Activated CD8-positive, alpha-beta T cell treated with anti-CD3 and anti-CD28 coated beads for 36 hours (primary cell): Measurements from ENCODE around the gene ADGRL2. TPM values are rescaled to one million over a fixed set of nuclear protein-coding genes. Genes with fewer than 3 reads are reported as not detected.

Source experiments
- ATAC-seq: fragments of 200-7000 bp; cut with Tn5 transposase; one replicate; pipeline ENCODE4 v1.10.0; 2021; ENCODE audit warnings: mild to moderate bottlenecking, moderate library complexity
- CTCF ChIA-PET: fragments of 350-600 bp; sonication (Branson Sonifier 250); formaldehyde crosslinking; loops from one replicate; lab custom pipeline; 2021; ENCODE audit warnings: antibody characterized with exemption; lab: Charles Lee
- POLR2A ChIA-PET: fragments of 350-600 bp; sonication (Branson Sonifier 250); formaldehyde crosslinking; loops from one replicate; lab custom pipeline; 2021; ENCODE audit warnings: antibody characterized with exemption; lab: Charles Lee
- DNase-seq: peaks from one replicate; pipeline ENCODE4 v3.0.0-alpha.2; 2020
- H3K27ac Mint-ChIP-seq: one replicate; pipeline ENCODE4 v1.8.0; 2021; ENCODE audit warnings: mild to moderate bottlenecking, mixed read lengths
- H3K27me3 Mint-ChIP-seq: one replicate; pipeline ENCODE4 v1.8.0; 2021; ENCODE audit warnings: mixed read lengths
- H3K36me3 Mint-ChIP-seq: one replicate; pipeline ENCODE4 v1.8.0; 2021; ENCODE audit warnings: low read depth, mixed read lengths
- H3K4me1 Mint-ChIP-seq: one replicate; pipeline ENCODE4 v1.8.0; 2021; ENCODE audit warnings: low read depth, mixed read lengths
- H3K4me3 Mint-ChIP-seq: one replicate; pipeline ENCODE4 v1.8.0; 2021; ENCODE audit warnings: mild to moderate bottlenecking, moderate library complexity, mixed read lengths
- H3K9me3 Mint-ChIP-seq: one replicate; pipeline ENCODE4 v1.8.0; 2021; ENCODE audit warnings: mixed read lengths
- intact Hi-C: fragments of 100-400 bp; cut with micrococcal nuclease; formaldehyde crosslinking; loops from one replicate; pipeline ENCODE4 v1.10.0; 2022
- total RNA-seq, 2 experiments: library from RNA; stranded (reverse); gene quantifications; one replicate each; pipeline ENCODE4 v1.2.3, GENCODE V29; 2021
- TF ChIP-seq, protein P1 (sequence below): fragments of 200-600 bp; IDR thresholded peaks from one replicate; pipeline ENCODE4 v1.8.0; 2022; ENCODE audit warnings: antibody characterized with exemption, mild to moderate bottlenecking

Gene ADGRL2
- total RNA-seq, 2 experiments from 2014 or later, result not detected

DNA sequence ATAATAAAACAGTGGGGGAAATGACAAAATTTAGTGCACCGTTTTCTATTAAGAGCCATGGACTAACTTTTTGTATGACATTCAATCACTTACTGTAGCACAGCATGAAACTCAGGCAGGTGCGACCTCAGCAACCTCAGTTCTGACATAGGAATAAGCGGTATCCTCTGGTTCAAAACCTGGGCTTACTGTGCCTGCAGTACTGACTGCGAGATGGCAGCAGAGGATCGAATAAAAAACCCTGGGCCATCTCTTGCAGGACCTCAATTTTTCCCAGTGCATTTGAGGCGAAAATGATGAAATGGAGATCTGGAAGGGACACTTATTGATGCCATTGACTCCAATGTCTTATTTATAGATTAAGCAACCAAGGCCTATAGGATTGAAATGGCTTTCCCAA is 214.7 kb downstream of the ADGRL2 start:
- ChIA-PET CTCF (no interaction called here), POLR2A (interaction anchor here (0.6 kb wide), 1 partner anchor 17 kb away, joined by 3 read pairs; no protein-coding TSS in a partner anchor)
- ATAC-seq, result no peak

DNA sequence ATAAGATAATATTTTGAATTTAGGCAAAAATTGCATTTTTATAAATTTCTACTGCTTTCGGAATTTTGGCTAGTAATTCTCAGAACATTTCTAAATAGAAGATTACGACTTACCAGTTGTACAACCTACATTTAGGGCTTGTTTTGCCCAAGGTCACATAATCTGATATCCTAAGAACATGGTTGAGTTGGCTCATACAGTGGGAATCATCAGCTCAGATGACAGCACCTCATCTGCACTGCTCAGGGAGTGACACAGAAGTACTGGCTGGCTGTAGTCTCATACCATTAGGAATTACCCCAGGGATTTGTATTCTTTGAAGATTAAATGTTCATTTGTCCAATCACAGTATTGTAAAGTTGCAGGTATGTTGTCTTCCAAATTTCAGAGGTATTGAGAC is 217.6 kb downstream of the ADGRL2 start:
- Mint-ChIP-seq H3K27me3 (no peaks in the 10 kb centered on the region), H3K9me3 (peaks cover 1% of the 10 kb centered on the region), H3K4me3 (no peak overlapping the region), H3K4me1 (no peaks in the 10 kb centered on the region), H3K36me3 (no peaks in the 10 kb centered on the region), H3K27ac (no peak overlapping the region)
- intact Hi-C loops, result no loop called here
- ChIA-PET POLR2A (no interaction called here), CTCF (no interaction called here)
- TF ChIP-seq, protein P1, sequence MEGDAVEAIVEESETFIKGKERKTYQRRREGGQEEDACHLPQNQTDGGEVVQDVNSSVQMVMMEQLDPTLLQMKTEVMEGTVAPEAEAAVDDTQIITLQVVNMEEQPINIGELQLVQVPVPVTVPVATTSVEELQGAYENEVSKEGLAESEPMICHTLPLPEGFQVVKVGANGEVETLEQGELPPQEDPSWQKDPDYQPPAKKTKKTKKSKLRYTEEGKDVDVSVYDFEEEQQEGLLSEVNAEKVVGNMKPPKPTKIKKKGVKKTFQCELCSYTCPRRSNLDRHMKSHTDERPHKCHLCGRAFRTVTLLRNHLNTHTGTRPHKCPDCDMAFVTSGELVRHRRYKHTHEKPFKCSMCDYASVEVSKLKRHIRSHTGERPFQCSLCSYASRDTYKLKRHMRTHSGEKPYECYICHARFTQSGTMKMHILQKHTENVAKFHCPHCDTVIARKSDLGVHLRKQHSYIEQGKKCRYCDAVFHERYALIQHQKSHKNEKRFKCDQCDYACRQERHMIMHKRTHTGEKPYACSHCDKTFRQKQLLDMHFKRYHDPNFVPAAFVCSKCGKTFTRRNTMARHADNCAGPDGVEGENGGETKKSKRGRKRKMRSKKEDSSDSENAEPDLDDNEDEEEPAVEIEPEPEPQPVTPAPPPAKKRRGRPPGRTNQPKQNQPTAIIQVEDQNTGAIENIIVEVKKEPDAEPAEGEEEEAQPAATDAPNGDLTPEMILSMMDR, result no peak
- ATAC-seq (no peak), DNase-seq (no peak)

More for the DNA sequence above, 214.7 kb downstream of the ADGRL2 start:
- no peaks in the 10 kb centered on the region for H3K36me3 Mint-ChIP-seq
- intact Hi-C loops, result no loop called here
- no peak for DNase-seq
- TF ChIP-seq, protein P1, result no peak
- no peak overlapping the region for H3K4me3 Mint-ChIP-seq
- H3K4me1 Mint-ChIP-seq, result no peaks in the 10 kb centered on the region
- H3K27ac Mint-ChIP-seq, result no peak overlapping the region
- H3K27me3 Mint-ChIP-seq, result no peaks in the 10 kb centered on the region
- H3K9me3 Mint-ChIP-seq, result no peaks in the 10 kb centered on the region

DNA sequence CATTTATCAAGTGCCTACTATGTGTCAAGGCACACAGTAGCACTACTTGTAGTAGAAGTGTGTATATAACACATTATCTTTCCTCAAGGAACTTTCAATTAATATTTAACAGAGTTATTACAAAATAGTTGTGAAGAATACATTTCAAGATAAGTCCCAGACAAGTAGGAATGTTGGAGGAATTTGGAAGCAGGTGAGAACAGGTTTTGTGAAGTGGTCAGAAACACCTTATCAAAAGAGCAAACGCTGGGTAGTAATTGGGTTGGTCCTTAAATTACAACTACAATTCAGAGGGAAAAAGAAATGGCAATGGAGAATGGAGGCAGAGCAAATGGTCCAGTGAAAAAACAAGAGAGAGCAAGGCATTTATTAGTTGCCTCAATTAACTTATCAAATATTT is 218.8 kb downstream of the ADGRL2 start:
- CTCF ChIA-PET, result no interaction called here

DNA sequence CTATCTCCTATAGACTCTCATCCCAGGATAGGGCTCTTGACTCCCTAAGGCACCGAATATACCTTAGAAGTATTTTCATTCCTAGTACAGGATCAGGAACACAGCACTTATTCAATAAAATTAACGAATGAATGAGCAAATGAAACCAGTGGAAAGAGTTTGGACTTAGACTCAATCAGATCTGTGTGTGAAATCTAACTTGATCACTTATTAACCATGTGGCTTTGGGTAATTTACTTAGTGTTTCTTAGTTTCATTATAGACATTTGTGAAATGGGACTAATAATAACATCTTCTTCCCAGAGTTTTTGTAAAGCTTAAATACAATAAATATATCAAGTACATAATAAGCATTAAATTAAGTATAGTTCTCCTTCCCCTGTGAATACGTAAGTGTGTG is 230.1 kb downstream of the ADGRL2 start:
- Mint-ChIP-seq H3K27ac (no peak overlapping the region), H3K27me3 (no peaks in the 10 kb centered on the region), H3K36me3 (no peaks in the 10 kb centered on the region), H3K9me3 (no peaks in the 10 kb centered on the region), H3K4me1 (no peaks in the 10 kb centered on the region), H3K4me3 (no peak overlapping the region)
- intact Hi-C loops, result no loop called here
- DNase-seq, result no peak
- POLR2A ChIA-PET, result no interaction called here
- TF ChIP-seq, protein P1, result no peak
- CTCF ChIA-PET, result no interaction called here
- ATAC-seq, result no peak

More for the DNA sequence above, 218.8 kb downstream of the ADGRL2 start:
- POLR2A ChIA-PET, result no interaction called here
- Mint-ChIP-seq H3K4me3 (no peak overlapping the region), H3K36me3 (no peaks in the 10 kb centered on the region), H3K27ac (no peak overlapping the region), H3K9me3 (peaks cover 3% of the 10 kb centered on the region), H3K4me1 (no peaks in the 10 kb centered on the region), H3K27me3 (no peaks in the 10 kb centered on the region)
- ATAC-seq (no peak), DNase-seq (no peak)
- TF ChIP-seq, protein P1, result no peak
- intact Hi-C loops, result no loop called here

DNA sequence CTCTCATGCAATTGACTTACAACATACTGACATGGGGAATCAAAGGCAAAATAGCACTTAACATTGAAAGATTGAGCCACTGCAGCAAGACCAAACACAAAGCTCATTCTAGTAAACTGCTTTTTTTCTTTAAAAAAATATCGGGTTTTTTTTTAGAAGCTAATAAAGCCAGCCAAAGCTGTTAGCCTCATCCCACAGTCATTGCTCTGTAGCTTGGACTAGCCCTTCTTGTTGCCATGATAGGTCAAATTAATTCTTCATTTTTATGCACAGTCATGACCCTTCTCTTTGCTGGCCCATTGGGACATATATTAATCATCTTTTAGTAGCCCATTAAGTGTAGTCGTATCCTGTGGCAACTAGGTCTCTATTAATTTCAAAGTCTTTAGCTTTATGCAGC is 231.3 kb downstream of the ADGRL2 start:
- Mint-ChIP-seq H3K4me1 (no peaks in the 10 kb centered on the region), H3K36me3 (no peaks in the 10 kb centered on the region), H3K27ac (no peak overlapping the region), H3K27me3 (no peaks in the 10 kb centered on the region), H3K4me3 (no peak overlapping the region), H3K9me3 (no peaks in the 10 kb centered on the region)
- intact Hi-C loops, result no loop called here
- ATAC-seq (no peak), DNase-seq (no peak)
- ChIA-PET CTCF (no interaction called here), POLR2A (interaction anchor here (0.7 kb wide), 1 partner anchor 16 kb away, joined by 3 read pairs; no protein-coding TSS in a partner anchor)
- TF ChIP-seq, protein P1, result no peak
